K562 (cell line): ENCODE data around the gene ANO2. TPM values are rescaled to one million over a fixed set of nuclear protein-coding genes. Genes with fewer than 3 reads are reported as not detected.

Source experiments
- BRD4 ChIP-seq: fragments of 200-600 bp; sonication (generic); IDR thresholded peaks from 2 replicates; pipeline ENCODE4 v1.6.1; 2017; ENCODE audit warnings: inconsistent platforms
- EP300 ChIP-seq: IDR thresholded peaks from 2 replicates; pipeline ENCODE4 v1.6.1; 2012; ENCODE audit warnings: low read length, improper control_type of control experiment
- FOXJ3 ChIP-seq: sonication (generic); formaldehyde crosslinking; IDR thresholded peaks from 2 replicates; pipeline ENCODE4 v1.4.0; 2020; ENCODE audit warnings: mild to moderate bottlenecking, missing genetic modification reagents
- JUND ChIP-seq, 2 experiments: IDR thresholded peaks; 2 replicates in 1 of 2; 3 replicates in 1 of 2; pipeline ENCODE4 v1.6.1; 2011; ENCODE audit warnings: borderline replicate concordance in 2 of 2, low read depth in 2 of 2, low read length in 2 of 2, improper control_type of control experiment in 1 of 2, missing biosample characterization in 1 of 2, missing genetic modification characterization in 1 of 2, missing genetic modification reagents in 1 of 2
- MYBL2 ChIP-seq, 2 experiments: fragments of 450-650 bp in 1 of 2; sonication (generic) in 1 of 2; formaldehyde crosslinking in 1 of 2; IDR thresholded peaks; 2 replicates each; pipeline versions ENCODE4 v1.6.1 to v1.8.1; 2017 to 2022; ENCODE audit warnings: borderline replicate concordance in 1 of 2, inconsistent platforms in 1 of 2, low read depth in 1 of 2, mild to moderate bottlenecking in 1 of 2, missing genetic modification reagents in 1 of 2, moderate library complexity in 1 of 2
- NR4A1 ChIP-seq, 2 experiments: fragments of 250-450 bp in 1 of 2; fragments of 450-650 bp in 1 of 2; sonication (Bioruptor Pico) in 1 of 2; IDR thresholded peaks; 2 replicates each; pipeline versions ENCODE4 v1.4.0 to v1.6.1; 2016 to 2020; ENCODE audit warnings: mild to moderate bottlenecking in 2 of 2, missing compliant biosample characterization in 1 of 2, missing genetic modification characterization in 1 of 2, moderate library complexity in 1 of 2
- PCBP2 ChIP-seq: fragments of 200-400 bp; formaldehyde crosslinking; IDR thresholded peaks from 2 replicates; pipeline ENCODE4 v1.6.1; 2018; ENCODE audit warnings: low read length, low read depth, mild to moderate bottlenecking, moderate library complexity; ENCODE audit not compliant: poor library complexity, severe bottlenecking
- SOX6 ChIP-seq: fragments of 450-650 bp; IDR thresholded peaks from 2 replicates; pipeline ENCODE4 v1.6.1; 2014; ENCODE audit warnings: mild to moderate bottlenecking
- SRSF7 ChIP-seq: fragments of 200-400 bp; formaldehyde crosslinking; optimal IDR thresholded peaks from 2 replicates; pipeline ENCODE3; 2017; ENCODE audit warnings: mild to moderate bottlenecking, low read depth, low read length
- TCF7 ChIP-seq: sonication (generic); IDR thresholded peaks from 2 replicates; pipeline ENCODE4 v1.6.1; 2016; ENCODE audit warnings: antibody characterized with exemption, borderline replicate concordance
- ZNF24 ChIP-seq: fragments of 450-650 bp; IDR thresholded peaks from 2 replicates; pipeline ENCODE4 v1.6.1; 2016
- ZNF830 ChIP-seq: fragments of 250-450 bp; sonication (Bioruptor Pico); IDR thresholded peaks from 2 replicates; pipeline ENCODE4 v1.5.0; 2021; ENCODE audit warnings: mild to moderate bottlenecking
- polyA plus RNA-seq, 8 experiments: library from polyadenylated mRNA; depleted of rRNA in 4 of 8; stranded (reverse) in 5 of 8; unstranded in 3 of 8; fragments of >200 nt; fragmentation: Nextera tagmentation in 2 of 8; fragmentation: Illumina TruSeq in 1 of 8; extraction: Ambion mirVana in 2 of 8; extraction: Trizol in 1 of 8; gene quantifications; 2 replicates each; pipeline versions ENCODE4 v1.2.1 to v1.2.3, GENCODE V29; 2011 to 2014; ENCODE audit warnings: inconsistent platforms in 1 of 8, missing spikeins in 1 of 8
- total RNA-seq, 7 experiments: library from RNA; depleted of rRNA in 6 of 7; stranded (reverse); fragments of >200 nt in 6 of 7; fragmentation: Illumina TruSeq in 2 of 7; extraction: Trizol in 2 of 7; gene quantifications; 2 replicates each; pipeline versions ENCODE4 v1.2.1 to v1.2.3, GENCODE V29; 2011 to 2021; ENCODE audit warnings: low replicate concordance in 1 of 7
- TF ChIP-seq, protein P1 (sequence below): sonication (generic); formaldehyde crosslinking; IDR thresholded peaks from 2 replicates; pipeline ENCODE4 v1.8.0; 2022; ENCODE audit warnings: mild to moderate bottlenecking, missing genetic modification reagents
- TF ChIP-seq, protein P2 (sequence below), 2 experiments: fragments of 450-650 bp; IDR thresholded peaks; 2 replicates each; pipeline ENCODE4 v1.6.1; 2016; ENCODE audit warnings: mild to moderate bottlenecking in 2 of 2, borderline replicate concordance in 1 of 2, low read depth in 1 of 2, moderate library complexity in 1 of 2

The ANO2 gene
- total and polyA plus RNA-seq, 9 of the 15 experiments (the other 6 are each of a cell fraction or from before 2014, with no cell fraction given), result 0.64 TPM; not detected in 8

DNA sequence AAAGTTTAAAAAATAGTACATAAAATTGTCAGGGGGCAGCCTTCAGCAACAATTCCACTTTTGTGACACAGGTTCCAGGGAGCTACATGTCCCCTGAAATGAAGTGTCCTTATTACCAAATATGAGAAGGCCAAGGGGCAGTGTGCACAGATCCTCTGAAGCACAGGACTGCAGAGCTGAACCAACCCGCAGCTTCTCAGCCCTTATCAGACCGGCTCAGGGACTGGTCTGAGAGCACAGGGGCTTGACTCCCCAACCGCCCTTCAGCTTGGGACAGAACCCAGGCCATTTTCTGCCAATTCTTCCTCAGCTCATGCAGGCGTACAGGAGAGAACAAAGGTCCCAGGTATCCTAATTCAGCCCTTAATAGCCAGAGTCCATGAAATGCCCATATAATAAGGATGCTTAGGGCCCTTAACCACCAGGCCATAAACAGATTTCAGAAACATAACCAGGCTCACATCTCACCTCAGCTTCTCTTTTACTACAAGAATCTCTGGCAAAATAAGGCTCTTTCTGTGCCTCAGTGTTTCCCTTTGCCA lies 221.3 kb downstream of the ANO2 start (continued):
- TF ChIP-seq TCF7 (no peak), EP300 (peak; percentile 54; the same call in 1 of the 2 replicates), FOXJ3 (CRISPR knock-in tag) (no peak), SRSF7 (no peak), ZNF24 (no peak), JUND (IDR thresholded peaks at IDR 0.05; ENCODE audit: borderline replicate concordance, low read depth, low read length) (no peak), JUND (tag; IDR thresholded peaks at IDR 0.05; ENCODE audit: borderline replicate concordance, low read depth, low read length) (peak; percentile 45; the same call in 1 of the 3 replicates), BRD4 (no peak), ZNF830 (CRISPR knock-in tag) (no peak), PCBP2 (no peak), NR4A1 (CRISPR knock-in tag; IDR thresholded peaks at IDR 0.05) (no peak), NR4A1 (tag; IDR thresholded peaks at IDR 0.05) (peak; percentile 55; the same call in 1 of the 2 replicates), SOX6 (no peak), MYBL2 (IDR thresholded peaks at IDR 0.05; ENCODE audit: low read depth) (no peak), MYBL2 (CRISPR knock-in tag; IDR thresholded peaks at IDR 0.05; ENCODE audit: borderline replicate concordance) (no peak)
- TF ChIP-seq, protein P1, sequence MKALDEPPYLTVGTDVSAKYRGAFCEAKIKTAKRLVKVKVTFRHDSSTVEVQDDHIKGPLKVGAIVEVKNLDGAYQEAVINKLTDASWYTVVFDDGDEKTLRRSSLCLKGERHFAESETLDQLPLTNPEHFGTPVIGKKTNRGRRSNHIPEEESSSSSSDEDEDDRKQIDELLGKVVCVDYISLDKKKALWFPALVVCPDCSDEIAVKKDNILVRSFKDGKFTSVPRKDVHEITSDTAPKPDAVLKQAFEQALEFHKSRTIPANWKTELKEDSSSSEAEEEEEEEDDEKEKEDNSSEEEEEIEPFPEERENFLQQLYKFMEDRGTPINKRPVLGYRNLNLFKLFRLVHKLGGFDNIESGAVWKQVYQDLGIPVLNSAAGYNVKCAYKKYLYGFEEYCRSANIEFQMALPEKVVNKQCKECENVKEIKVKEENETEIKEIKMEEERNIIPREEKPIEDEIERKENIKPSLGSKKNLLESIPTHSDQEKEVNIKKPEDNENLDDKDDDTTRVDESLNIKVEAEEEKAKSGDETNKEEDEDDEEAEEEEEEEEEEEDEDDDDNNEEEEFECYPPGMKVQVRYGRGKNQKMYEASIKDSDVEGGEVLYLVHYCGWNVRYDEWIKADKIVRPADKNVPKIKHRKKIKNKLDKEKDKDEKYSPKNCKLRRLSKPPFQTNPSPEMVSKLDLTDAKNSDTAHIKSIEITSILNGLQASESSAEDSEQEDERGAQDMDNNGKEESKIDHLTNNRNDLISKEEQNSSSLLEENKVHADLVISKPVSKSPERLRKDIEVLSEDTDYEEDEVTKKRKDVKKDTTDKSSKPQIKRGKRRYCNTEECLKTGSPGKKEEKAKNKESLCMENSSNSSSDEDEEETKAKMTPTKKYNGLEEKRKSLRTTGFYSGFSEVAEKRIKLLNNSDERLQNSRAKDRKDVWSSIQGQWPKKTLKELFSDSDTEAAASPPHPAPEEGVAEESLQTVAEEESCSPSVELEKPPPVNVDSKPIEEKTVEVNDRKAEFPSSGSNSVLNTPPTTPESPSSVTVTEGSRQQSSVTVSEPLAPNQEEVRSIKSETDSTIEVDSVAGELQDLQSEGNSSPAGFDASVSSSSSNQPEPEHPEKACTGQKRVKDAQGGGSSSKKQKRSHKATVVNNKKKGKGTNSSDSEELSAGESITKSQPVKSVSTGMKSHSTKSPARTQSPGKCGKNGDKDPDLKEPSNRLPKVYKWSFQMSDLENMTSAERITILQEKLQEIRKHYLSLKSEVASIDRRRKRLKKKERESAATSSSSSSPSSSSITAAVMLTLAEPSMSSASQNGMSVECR, result no peak
- TF ChIP-seq, protein P2, sequence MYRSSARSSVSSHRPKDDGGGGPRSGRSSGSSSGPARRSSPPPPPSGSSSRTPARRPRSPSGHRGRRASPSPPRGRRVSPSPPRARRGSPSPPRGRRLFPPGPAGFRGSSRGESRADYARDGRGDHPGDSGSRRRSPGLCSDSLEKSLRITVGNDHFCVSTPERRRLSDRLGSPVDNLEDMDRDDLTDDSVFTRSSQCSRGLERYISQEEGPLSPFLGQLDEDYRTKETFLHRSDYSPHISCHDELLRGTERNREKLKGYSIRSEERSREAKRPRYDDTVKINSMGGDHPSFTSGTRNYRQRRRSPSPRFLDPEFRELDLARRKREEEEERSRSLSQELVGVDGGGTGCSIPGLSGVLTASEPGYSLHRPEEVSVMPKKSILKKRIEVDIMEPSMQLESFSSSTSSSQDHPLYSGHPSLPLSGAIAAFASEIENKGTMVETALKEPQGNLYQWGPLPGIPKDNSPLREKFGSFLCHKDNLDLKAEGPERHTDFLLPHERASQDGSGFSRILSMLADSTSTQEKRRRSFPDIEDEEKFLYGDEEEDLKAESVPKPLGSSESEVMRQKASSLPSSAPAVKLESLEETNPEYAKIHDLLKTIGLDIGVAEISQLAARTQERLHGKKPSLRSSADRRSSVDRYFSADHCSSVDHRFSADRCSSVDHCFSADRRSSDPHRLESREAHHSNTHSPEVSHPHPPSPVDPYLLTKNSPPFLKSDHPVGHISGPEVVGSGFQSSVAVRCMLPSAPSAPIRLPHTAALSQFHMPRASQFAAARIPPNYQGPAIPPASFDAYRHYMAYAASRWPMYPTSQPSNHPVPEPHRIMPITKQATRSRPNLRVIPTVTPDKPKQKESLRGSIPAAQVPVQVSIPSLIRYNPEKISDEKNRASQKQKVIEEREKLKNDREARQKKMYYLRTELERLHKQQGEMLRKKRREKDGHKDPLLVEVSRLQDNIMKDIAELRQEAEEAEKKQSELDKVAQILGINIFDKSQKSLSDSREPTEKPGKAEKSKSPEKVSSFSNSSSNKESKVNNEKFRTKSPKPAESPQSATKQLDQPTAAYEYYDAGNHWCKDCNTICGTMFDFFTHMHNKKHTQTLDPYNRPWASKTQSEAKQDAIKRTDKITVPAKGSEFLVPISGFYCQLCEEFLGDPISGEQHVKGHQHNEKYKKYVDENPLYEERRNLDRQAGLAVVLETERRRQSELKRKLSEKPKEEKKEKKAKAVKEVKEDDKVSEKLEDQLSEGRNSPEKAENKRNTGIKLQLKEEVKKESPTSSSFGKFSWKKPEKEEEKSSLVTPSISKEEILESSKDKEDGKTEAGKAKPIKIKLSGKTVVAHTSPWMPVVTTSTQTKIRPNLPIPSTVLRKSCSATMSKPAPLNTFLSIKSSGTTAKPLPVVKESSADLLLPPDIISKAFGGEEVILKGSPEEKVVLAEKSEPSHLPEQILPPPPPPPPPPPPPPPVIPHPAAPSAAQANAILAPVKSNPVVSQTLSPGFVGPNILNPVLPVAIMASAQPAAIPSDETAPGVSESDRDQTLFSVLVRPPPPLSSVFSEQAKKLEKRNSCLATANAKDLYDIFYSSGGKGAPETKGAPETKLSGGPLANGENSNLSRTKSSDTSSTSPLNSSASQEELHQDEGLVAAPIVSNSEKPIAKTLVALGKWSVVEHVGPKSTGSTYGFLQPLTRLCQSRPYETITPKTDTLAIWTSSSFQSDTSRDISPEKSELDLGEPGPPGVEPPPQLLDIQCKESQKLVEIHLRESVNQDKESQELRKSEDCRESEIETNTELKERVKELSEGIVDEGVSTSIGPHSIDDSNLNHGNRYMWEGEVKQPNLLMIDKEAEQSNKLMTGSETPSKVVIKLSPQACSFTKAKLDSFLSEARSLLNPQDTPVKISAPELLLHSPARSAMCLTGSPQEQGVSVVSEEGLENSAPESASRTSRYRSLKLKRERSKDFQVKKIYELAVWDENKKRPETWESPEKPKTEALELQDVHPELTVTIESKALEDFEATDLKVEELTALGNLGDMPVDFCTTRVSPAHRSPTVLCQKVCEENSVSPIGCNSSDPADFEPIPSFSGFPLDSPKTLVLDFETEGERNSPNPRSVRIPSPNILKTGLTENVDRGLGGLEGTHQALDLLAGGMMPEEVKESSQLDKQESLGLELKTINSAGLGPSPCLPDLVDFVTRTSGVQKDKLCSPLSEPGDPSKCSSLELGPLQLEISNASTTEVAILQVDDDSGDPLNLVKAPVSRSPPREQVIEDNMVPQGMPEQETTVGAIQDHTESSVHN (IDR thresholded peaks at IDR 0.05; ENCODE audit: borderline replicate concordance in 1 of 2, low read depth in 1 of 2), result no peak
